SKM-1 treated with dmso at 0.1 percent for 144 hours (cell line): ENCODE results near the gene PIP5K1B.

ENCODE experiments used
- DNase-seq: peaks from one replicate; lab custom pipeline; 2025; ENCODE audit not compliant: unreplicated experiment; lab: John Stamatoyannopoulos, UW

PIP5K1B gene

DNA sequence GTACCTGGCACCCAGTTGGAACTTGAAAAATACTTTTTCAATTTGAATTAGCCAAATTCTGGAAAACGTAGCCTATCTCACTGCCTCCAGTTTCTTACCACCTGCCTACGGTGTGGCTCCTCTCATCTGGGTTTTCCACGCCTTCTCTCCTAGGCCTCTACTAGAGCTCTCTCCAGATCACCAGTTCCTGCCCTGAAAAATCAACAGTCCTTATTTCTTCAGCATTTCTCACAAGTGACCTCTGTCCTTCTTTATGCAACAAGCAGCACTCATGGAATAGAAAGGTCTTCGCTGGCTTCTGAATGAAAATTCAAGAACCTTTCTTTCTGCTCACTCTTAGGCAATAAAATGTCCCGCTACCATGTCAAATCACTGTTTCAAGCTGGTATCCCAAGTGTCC is 64.8 kb downstream of the PIP5K1B start:
- DNase-seq, result no peak

DNA sequence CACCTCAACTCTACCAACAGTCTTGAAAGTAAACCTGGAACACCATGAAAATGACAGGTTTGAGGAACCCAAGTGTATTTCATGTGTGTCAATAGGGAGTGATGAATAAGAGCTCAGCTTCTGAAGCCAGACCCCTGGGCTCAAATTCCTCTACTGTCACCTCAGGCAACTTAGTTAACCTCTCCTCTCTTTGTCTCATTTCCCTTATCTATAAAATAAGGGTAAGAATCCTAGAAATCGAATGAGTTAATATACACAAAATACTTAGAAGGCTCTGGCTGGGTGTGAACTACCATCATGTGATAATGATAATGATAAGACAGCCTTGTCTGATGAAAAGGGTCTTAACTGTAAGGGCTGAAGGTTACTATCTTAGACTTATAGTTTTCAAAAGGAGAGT is 66.3 kb downstream of the PIP5K1B start:
- no peak for DNase-seq

DNA sequence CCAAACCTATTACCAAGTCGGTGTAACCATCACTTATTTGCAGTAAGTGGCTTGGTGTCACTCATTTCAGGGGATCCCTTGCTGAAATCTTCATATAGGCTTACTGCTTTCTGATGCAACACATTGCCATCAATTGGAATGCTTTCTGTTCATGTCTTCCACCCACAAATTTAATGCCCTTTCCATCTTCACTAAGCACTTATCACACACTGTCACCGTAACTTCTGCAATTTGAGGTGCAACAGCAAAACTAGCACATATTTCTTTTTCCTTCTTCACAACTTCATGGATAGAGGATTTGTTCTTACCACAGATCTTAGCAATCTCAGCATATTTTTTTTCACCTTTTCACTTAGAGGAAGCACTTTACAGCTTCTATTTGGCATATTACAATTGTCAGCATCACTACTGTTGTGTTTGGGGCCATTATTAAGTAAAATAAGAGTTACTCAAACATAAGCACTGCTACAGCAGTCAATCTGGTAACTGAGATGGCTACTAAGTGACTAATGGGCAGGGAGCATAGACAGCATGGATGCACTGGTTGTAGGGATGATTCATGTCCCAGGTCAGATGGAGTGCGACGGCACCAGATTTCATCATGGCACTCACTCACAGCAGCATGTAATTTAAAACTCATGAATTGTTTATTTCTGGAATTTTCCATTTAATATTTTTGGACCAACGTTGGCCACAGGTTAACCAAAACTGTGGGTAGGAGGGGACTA is 70.1 kb downstream of the PIP5K1B start:
- no peak for DNase-seq

GRCh38 chr9:68777070-68777763 is 72.2 kb downstream of the PIP5K1B start:
- no peak for DNase-seq

DNA sequence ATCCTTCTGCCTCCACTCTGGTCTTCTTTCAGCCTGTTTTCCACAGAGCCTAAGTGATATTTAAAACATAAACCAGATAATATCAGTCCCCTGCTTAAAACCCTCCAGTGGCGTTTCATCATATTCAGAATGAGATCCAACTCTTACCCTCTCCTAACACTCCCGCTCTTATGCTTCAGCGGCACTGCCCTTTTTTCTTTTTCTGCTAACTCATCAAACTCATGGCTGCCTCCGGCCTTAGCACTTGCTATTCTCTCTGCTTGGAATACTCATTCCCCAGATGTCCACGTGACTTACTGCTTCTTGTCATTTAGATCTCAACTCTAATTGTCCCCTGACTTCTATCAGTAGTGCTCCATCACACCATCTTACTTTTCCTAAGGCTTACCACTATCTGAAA is 73.6 kb downstream of the PIP5K1B start:
- DNase-seq, result no peak

GRCh38 chr9:68779558-68780379 is 74.7 kb downstream of the PIP5K1B start:
- DNase-seq, result peak; percentile 45

- DNase-seq, result no peak
These were observed 75.3 kb downstream of the PIP5K1B start for GRCh38 chr9:68780380-68780712.

DNA sequence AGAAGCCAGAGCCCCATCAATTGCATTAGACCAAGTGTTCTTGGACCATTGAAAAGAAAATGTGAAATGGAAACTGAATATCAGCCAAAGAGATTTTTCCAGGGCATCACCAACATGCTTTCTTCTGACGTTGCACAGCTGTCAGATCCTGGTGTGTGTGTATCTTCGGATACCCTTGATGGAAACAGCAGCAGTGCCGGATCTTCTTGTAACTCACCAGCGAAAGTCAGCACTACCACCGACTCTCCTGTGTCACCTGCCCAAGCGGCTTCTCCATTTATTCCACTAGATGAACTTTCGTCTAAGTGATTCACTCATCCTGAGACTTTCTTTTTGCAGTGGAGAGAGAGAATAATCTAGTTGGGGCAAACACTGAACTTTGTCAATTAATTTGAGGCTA is 75.7 kb downstream of the PIP5K1B start:
- DNase-seq, result no peak

DNA sequence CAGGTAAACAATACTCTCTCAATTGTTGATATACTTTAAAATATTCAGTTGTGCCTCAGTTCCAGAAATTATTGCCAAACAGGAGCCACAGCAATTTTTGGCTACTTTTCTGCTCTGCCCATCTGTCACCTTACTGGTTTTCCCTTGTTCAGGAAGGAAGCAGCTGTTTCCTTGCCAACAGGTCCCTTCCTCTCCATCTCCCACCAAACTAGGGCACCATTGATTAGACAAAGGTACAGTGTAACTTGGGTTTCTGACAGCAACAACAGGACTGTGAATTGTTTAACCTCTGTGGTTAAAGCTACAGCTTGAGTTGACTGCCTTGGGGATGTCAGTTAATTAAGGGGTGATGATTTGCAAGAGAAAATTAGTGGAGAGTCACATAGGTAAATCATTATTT is 76.9 kb downstream of the PIP5K1B start:
- DNase-seq, result no peak

DNA sequence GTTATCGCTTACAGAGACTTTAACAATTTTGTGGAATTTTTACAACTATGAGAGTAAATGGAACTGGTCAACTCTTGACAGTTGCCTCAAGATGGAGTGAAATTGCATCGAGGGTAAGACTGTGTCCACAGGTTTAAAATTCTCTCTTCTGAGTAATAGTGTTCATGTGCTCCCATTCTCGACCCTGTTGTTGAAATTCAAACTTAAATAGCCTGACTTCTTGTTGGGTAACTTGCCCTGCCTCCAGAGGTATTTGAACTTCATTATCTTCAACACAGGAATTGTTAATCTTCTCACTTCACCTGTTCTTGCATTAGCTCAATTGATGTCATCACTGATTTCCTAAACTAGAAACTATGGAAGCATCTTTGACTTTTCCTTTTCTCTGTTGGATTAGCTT is 77.5 kb downstream of the PIP5K1B start:
- DNase-seq, result no peak

DNA sequence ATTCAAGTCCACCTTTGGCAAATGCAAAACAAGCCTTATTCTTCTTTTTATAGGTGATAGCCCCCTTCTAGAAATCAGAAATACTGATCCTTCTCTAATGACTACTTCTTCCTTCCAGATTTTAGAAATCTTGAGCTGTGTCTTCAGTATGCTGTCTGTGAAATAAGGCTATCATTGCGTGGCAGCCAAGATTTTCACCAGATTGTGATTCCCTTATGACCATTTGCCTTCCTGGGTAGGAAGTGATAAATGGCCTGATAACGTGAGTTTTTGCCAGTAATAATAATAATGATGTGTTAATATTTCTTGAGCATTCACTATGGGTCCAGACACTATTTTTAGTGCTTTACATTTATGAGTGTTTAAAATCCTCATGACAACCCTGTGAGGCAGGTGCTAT is 80.9 kb downstream of the PIP5K1B start:
- no peak for DNase-seq

GRCh38 chr9:68791169-68791568 is 86.1 kb downstream of the PIP5K1B start:
- DNase-seq, result no peak

DNA sequence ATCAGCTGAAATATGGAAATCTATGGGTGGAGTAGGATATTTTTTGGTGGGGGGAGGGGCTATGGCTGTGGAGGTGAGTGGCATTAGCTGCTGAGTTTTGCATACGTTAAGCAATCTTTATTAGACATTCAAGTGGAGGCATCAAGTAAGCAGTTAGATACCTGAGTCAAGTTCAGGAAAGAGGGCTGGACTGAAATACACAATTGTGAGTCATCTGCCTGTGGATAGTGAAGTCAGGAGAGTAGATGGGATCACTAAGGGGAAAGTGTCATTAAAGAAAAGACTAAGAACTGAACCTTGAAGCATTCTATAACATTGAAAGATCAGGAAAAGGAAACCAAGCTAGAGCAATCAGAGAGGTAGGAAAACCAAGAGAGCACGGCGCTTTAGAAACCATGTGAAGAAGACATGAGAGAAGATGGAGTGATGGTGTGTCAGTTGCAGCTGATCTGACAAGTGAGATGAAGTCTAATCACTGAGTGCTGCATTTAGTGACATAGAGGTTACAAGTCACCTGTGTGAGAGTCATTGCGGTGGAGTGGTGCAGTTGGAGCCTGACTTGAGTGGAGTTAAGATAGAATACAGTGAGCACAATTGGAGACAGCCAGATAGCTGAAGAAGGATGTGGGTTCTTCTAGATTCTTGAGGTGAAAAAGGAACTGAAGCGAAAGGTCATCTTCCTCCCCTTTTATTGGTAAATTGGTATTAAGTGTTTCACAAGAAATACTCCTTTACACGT is 88.7 kb downstream of the PIP5K1B start:
- peak; percentile 0 for DNase-seq

- no peak for DNase-seq
These were observed 89.9 kb downstream of the PIP5K1B start for GRCh38 chr9:68794898-68795297.

- no peak for DNase-seq
These were observed 90.4 kb downstream of the PIP5K1B start for GRCh38 chr9:68795411-68795810.

GRCh38 chr9:68797116-68797515 is 92.1 kb downstream of the PIP5K1B start:
- no peak for DNase-seq

DNA sequence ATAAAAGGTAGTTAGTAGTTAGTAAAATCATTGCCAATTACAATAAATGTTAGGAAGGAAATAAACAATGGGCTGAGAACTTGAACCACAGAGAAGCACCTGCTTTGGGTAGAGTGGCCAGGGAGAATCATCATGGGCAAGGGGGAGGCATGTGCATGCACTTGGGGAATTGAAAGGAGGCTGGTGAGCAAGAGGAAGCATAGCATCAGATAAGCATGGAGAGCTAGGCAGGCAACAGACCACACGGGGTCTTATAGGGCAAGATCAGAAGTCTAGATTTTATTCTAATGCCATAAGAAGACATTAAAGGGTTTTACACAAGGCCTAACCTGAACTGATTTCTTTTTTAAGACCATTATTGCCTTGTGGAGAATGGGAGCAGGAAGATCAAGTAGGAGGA is 93.4 kb downstream of the PIP5K1B start:
- no peak for DNase-seq

DNA sequence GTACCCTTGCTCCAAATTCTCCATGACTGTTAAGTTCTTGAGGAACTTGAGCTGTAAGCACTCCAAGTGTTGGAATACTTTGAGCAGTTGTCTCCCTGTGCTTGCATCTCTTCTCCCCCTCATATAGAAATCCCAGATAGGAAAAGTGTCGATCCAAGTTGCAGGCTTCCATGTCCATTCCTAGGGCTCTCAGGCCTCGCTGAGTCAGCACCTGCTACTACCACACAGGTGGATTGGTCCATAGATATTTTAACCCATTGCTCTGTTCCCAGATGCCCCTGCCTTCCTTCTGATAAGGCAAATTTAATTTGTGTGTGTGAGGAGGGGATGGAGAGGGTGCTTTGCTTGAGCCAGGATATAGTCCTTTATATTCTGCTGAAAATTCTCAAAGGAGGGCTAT is 95.8 kb downstream of the PIP5K1B start:
- no peak for DNase-seq

GRCh38 chr9:68802525-68803015 is 97.5 kb downstream of the PIP5K1B start:
- DNase-seq, result no peak

DNA sequence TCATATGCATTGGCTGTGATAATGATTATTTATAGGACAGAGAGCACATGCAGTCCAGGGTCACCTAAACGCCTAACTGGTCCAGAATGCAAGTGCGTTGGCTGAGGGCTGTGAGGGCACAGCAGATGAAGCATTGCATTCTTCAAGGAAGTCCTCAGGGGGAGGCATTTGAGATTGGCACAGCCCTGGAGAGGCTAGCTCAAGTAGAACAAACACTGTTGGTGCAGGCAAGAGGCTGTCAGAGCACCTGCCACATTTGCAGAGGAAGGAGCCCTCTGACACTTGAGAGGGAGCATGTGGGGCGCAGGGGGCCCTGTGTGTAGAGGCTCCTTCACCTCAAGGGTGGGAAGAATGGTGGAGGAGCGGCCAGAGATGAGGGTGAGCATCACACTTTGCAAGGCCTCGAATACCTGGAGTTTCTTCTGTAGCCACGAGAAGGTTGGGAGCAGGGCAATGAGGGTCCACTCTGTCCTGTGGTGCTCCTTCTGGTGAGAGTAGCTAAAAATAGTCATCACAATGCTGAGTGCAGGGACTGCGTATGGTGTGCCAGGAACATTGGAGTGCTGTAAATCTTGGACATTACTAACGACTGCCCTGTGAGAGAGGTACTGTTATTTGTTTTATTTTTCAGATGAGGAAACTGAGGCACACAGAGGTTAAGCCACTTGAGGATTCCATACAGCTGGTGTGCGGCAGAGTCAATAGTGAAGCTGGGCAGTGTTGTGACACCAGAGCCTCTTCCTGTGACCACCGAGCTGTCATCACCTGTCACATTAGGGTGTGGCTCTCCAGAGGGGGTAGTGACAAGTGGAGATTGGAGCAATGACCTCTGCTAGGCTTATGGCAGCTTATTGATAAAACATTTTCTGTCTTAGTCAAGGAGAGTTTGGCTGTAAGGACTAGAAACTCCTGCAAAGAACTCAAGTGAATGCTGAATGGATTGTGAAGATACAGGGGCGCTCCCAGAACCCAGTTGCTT is 100.2 kb downstream of the PIP5K1B start:
- DNase-seq, result no peak
